Esophagus squamous epithelium (tissue), 4 donors: ENCODE measurements around the gene ARHGEF17.

ENCODE experiments used
- CTCF ChIP-seq, 6 experiments: fragments of 450-650 bp in 4 of 6; fragments of 200-600 bp in 2 of 6; sonication (generic) in 2 of 6; IDR thresholded peaks; one replicate each; pipeline ENCODE4 v1.5.1; 2016 to 2019; ENCODE audit warnings: antibody characterized with exemption in 6 of 6, mild to moderate bottlenecking in 4 of 6, moderate library complexity in 4 of 6
- POLR2A ChIP-seq, 4 donors: fragments of 450-650 bp; IDR thresholded peaks; one replicate each; pipeline ENCODE4 v1.6.1; 2017; ENCODE audit warnings: antibody characterized with exemption in 4 of 4, mild to moderate bottlenecking in 4 of 4, moderate library complexity in 3 of 4

DNA sequence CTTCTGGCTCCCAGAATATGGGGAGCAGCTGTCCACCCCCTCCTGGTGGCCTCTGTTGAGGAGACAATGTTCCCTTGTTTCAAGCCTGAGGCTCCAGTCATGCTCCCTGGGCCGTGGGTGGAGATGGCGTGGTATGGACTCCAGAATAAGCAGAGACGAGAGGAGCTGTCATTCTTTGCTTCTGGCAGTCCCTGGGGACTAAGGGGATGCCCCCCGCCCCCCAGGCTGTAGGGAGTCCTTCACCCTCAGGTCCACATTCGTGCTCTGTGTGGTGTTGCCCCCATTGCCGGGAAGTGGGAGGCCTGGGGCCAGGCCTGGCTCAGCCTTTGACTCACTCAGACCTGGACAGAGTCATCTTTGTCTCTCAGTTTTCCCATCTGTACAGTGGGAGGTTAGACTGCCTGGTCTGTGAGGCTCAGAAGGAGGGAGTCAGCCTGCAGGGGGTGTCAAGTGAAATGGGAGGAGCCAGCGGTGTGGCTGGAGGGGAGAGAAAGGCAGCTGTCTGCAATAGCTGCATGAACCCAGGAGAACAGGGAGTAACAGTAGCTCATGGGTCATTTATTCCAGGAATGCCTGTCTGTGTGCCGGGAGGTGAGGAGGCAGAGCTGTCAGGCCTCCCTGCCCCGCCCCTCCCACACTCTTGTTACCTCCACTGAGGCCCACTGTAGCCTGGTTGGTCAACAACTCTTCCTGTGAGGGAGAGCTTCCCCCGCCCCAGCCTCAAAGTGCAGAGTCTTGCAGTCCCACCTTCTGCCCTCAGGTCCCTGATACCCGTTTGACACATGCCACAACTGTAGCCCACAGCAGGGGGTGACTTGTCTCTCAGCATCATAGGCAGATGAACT lies 6.3 kb downstream of the ARHGEF17 start:
- TF ChIP-seq POLR2A (IDR thresholded peaks at IDR 0.05) (no peak), CTCF (IDR thresholded peaks at IDR 0.05) (no peak)
